ENCODE results near the gene VPS37C.
A peak's percentile ranks its signal among the peaks of the same experiment; 100 is the strongest.

VPS37C gene

DNA sequence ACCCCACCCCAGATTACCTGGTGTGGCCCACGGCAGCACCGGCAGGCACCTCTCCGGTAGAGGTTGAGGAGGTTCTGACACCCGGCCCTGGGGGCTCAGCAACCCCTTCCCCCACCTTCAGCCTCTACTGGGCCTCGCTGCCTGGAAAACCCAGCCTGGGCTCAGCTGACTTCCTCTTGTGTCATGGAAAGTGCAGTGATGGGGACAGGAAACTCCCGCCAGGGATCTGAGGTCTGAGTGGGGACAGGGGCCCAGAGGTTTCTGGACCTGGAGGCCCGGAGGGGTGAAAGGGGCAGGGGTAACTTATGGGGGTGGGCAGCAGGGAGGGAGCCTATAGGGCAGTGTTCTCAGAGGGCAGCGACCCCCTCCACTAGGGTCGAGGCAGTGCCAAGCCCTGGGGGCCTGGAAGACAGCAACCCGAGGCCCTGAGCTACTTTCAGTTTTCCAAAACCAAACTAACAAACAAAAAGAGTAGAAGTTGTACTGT lies 68.9 kb downstream of the VPS37C start:
- no peak for DNase-seq

DNA sequence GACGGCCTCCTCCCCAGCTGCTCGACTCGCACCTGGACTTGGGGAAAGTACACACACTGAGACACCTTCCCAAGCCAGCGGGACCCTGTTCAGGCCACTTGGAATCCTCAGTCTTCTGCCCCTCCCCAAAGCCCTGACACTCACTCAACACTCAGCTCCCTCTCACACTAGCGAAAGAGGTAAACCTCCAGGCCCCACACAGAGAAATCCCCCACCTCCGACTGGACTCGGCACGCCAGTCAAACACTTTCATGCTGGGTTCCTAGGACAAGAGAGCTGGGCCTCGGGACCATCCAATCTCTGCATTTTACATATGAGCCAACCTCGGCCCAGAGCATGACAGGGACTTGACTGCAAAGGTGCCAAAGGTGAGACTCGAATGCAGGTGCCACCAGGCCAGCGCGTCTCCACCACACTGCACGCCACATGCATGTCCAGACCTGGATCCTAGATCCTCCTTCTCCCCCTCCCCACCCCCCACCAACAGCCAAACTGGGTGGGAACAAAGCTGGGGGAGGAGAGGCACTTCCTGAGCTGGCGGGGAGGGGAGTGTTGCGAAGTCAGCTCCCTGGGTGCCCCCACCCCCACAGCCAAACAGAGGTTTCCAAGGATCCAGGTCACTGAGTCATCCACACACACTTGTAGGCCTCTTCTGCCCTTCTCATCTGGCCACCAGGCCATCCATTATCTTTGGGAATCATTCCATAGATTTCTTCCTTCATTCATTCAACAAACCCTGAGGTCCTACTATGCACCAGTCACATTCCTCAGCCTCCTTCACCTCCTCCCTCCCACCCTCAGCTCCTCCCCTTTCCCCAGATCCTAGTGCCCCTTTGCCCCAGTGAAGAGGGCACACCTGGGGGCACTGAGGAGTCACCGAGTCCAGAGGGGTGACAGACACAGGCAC lies 69.6 kb downstream of the VPS37C start:
- no peak for DNase-seq

DNA sequence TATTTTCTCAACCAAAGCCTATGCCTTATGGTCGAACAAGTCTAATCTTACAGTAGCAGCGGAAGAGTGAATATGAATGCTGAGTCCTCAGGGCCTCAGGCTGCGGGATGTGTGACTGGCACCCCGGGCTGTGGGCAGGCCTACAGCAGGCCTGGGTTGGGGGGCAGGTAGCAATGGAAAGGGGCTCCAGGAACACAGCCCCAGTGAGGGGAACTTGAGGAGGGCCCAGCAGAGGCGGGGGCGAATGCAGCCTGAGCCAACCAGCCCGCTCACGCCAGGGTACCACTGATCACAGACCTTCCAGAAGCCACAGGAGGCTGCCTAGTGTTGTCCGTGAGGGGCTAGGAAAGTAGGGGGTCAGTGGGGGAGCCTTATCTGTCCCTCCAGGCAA lies 70.2 kb downstream of the VPS37C start:
- DNase-seq: no peak

DNA sequence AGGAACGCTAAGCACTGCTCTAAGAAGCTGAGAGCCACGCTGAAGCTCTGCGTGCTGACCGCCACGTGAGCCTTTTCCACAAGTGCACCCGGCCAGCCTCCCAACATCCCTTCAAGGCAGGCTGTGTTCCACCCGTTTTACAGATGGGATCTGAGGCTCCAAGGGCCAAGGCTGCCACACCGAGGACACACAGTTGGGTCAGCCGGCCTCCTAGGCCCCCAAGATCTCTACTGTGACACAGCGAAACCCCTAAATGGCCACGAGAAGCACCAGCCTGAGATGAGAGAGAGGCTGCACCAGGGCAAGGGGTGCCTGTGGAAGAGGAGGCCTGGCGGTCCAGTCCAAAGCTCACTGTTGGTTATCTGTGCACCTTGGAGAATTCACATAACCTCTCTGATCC lies 70.7 kb downstream of the VPS37C start:
- DNase-seq: no peak

DNA sequence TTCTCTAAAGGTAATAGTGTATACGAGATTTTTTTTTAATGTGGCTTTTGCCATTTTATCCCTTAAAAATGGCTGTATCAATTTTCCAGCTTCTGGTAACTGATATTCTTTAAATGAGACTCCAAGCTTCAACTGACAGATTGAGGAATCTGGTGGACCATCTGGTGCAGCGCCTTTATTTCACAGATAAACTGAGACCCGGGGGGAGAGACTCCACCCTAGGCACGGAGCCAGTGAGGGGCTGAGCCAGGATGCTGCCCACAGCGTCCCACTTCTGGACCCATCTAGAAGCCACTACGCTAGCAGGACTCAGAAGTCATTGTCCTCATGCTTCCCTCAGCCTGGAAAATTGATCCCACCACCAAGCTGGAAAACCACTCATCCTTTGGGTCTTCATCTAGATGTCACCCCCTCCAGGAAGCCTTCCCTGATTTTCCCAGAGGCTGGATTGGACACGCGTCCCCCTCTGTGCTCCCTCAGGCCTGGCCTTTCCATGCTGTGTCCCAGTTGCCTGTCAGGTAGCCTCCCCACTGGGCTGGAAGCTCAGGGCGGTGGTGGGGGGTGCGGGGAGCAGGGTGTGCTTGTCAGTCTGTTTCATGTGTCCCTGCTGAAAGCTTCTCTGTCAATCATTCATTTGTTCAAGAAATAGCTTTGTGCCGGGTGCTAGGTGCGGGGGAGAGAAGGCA lies 71.3 kb downstream of the VPS37C start:
- peak; percentile 9 for DNase-seq

DNA sequence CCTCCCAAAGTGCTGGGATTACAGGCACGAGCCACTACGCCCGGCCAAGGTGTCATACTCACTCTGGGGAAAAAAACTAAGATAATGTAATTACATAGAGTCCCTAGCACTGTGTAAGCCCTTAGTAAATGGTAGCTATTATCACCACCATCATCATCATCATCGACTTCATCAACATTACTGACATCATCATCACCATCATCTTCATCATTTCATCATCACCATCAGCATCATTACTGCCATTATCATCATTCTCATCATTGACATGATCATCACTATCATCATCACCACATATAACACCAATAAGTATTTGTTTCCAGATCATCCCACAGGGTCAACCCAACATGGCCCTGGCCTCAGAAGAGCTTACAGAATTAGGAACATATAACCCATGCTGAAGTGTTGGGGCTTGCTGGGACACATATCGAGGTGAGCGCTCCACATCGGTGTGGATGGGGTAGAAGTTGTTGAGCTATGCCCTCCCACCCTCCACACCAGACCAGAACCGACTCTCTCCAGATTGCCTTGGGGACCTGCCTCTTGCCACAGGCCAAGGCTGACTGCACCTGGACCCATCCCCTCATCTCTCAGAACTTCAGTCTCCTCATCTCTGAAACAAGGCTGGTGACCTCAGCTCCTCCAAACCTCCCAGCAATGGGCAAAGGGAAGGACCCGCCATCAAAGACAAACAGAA lies 73.7 kb downstream of the VPS37C start:
- no peak for DNase-seq

DNA sequence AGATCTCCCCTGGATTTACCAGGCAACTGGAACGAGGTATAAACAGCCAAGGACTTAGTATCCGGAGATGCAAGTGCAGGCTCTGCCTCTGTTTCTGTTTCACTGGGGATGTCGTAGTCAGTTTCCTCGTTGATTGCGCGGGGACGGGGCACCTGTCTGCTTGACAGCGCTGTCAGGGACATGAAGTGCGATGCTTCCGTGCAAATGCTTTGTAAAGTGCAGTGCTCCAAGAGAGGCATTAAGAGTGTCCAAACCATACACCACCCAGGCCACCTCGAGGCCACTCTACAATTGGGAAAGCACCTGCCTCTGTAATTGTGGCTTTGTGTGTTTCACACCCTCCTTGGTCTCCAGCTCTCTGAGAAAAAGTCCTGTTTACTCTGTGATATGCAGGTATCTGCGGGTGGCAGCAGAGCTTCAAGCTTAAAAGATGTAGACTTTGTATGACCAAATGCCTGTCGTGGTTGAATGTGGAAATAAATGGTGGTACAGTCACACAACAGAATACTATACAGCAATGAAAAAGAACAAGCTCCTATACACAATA lies 77.6 kb downstream of the VPS37C start:
- no peak for DNase-seq

DNA sequence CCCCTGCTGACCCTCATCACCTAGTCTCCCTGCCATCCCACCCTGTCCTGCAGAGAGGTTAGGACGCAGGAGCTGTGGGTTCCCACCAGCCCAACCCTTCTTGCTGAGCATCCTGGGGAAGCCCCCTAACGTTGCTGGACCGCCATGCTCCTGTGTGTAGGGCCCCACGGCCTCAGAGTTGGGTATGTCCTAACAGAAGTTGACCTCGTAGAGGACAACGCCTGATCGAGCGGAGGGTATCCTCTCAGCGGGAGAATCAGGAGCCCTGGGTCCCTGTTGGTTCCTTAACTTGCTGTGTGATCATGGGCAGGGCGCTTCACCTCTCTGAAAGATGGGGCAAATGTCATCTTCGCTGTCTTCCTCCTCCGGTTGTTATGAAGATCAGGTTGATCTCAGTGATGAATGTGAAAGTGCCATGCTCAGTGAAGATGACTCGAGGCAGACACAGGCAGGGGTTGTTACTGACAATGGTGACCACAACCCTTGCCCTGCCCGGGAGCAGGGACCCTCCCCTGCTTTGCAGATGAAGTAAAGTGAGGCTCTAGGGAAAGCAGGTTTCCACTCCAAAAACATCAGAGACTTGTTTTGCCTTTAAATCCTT lies 78.2 kb downstream of the VPS37C start:
- DNase-seq: no peak

DNA sequence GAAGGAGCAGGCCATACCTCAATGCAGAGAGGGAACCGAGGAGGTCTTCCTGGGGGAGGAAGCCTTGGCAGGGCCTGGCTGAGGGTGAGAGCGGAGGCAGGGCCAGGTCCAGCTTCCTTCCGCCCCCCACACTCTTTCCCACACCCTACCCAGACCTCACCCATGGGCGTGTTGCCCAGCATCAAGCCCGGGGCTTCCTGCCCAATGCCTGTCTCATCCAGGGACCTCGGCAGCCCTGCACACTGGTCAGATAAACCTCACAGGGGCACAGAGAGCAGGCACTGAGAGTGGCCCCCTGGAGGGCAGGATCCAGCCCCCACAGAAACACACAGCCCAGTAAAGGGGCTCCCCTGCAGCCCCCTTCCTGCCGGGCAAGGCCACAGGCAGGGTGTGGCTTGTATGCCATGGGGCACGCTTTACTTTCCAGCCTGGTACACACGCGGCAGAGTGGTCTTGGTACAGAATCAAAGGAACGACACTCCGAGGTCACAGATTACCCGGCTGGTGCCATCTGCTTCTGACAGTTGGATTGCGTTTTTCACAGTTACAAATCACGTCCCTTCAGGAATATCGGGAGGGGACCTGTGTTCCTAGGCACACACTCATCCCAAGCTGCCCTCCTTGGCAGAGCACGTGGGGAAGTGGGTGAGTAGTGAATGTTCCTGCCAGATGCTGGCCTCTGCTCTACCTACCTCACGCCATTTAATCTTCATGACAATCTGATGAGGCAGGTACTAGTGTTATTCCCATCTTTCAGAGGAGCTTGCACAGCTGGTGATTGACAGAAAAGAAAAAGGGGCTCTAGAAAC lies 79.0 kb downstream of the VPS37C start:
- DNase-seq: no peak

DNA sequence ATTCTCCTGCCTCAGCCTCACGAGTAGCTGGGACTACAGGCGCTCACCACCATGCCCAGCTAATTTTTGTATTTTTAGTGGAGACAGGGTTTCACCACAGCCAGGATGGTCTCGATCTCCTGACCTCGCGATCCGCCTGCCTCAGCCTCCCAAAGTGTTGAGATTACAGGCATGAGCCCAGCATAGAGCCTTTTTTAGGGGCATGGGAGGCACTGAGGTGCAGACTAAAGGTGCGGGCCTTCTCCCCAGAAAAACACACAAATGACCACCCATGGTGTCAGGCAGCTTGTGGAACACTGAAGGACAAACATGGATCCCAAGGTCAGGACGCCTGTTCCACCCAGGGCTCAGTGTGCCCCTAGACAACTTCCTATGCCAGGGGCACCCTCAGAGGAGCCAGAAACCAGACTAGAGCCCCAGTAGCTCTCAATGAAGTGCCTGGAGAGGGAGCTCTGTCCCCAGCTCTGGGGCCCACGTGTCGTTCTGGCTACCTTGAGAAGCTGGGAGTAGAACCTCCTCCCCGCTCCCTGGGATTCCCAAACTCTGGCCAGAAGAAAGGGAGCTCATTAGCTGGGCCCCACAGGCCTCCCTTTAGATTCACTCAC lies 80.1 kb downstream of the VPS37C start:
- no peak for DNase-seq

DNA sequence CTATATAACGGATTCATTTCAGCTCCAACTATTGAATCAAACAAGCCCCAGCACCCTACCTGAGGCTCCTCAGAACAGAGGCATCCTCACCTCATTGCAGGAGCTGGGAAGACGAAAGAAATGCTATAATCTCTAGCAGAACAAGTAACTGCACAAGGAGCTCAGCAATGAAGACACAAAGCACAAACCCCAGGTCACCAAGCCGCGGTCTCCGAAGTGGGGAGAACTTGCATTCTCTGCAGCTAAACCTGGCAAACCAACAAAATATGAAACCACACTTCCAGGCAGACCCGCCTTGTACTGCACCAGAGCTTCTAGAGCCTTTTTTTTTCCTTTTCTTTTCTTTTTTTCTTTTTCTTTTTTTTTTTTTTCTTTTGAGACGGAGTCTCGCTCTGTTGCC lies 80.7 kb downstream of the VPS37C start:
- no peak for DNase-seq

Measured in hematopoietic multipotent progenitor cell treated with erythropoietin and hydrocortisone succinate and interleukin-3 and kit ligand, for 8 days (in vitro differentiated cells).